Measurements from ENCODE around the gene TNIK.

DNA sequence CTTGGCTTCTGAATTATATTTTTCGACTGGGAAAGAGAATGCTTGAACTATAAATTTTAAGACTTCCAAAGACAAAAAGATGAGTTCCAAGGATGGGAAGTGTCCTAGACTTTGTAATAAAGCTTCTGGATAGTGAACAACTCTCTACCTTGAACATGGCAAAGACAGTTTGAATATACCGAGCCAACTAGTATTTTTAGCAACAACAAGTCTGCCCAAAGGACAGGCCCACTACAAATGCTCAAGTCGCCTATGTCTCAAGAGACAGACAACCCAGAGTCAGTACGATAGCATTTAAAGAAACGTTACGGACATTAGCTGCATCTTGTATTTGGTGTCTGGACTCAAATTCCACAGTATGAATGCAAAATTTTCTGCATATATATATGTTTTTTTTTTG lies 258.4 kb downstream of the TNIK start:
- TF ChIP-seq CTCF (conservative IDR thresholded peaks at IDR 0.05; ENCODE audit: low read length): no peak
- no peak for TF ChIP-seq EZH2phosphoT487 (IDR thresholded peaks at IDR 0.05; ENCODE audit: borderline replicate concordance)

All from Loucy (cell line).